K562 (cell line): ENCODE data around the gene DDX54. TPM values are rescaled to one million over a fixed set of nuclear protein-coding genes. Genes with fewer than 3 reads are reported as not detected.

Source experiments
- CHD2 ChIP-seq: IDR thresholded peaks from 2 replicates; pipeline ENCODE4 v1.6.1; 2011; ENCODE audit warnings: low read depth, low read length
- GABPA ChIP-seq: fragments of 200-800 bp; sonication (Bioruptor generic); conservative IDR thresholded peaks from 2 replicates; pipeline ENCODE4 v1.6.1; 2016; ENCODE audit warnings: low read depth, missing genetic modification characterization, missing compliant biosample characterization
- HNRNPK ChIP-seq: fragments of 200-400 bp; formaldehyde crosslinking; IDR thresholded peaks from one replicate; pipeline ENCODE4 v1.6.1; 2018; ENCODE audit warnings: mild to moderate bottlenecking, low read depth, low read length; ENCODE audit not compliant: poor library complexity, severe bottlenecking
- HNRNPL ChIP-seq: fragments of 200-400 bp; formaldehyde crosslinking; IDR thresholded peaks from 2 replicates; pipeline ENCODE4 v1.6.1; 2017; ENCODE audit warnings: low read depth, mild to moderate bottlenecking, low read length
- KHSRP ChIP-seq: fragments of 450-650 bp; IDR thresholded peaks from 2 replicates; pipeline ENCODE4 v1.6.1; 2017
- KLF1 ChIP-seq: fragments of 450-650 bp; IDR thresholded peaks from 2 replicates; pipeline ENCODE4 v1.6.1; 2016; ENCODE audit warnings: missing genetic modification characterization, missing compliant biosample characterization
- KLF10 ChIP-seq: fragments of 250-450 bp; sonication (Bioruptor Pico); IDR thresholded peaks from 2 replicates; pipeline ENCODE4 v1.6.1; 2021; ENCODE audit warnings: matching md5 sums
- MCM5 ChIP-seq: fragments of 450-650 bp; IDR thresholded peaks from 2 replicates; pipeline ENCODE4 v1.6.1; 2016; ENCODE audit warnings: low read depth
- MED1 ChIP-seq: sonication (generic); formaldehyde crosslinking; IDR thresholded peaks from 2 replicates; pipeline ENCODE4 v1.8.1; 2023; ENCODE audit warnings: missing genetic modification reagents, borderline replicate concordance
- NFYB ChIP-seq: IDR thresholded peaks from 2 replicates; pipeline ENCODE4 v1.6.1; 2011; ENCODE audit warnings: mild to moderate bottlenecking, moderate library complexity; ENCODE audit not compliant: insufficient read length; ENCODE audit errors: extremely low read depth
- NONO ChIP-seq, 2 experiments: fragments of 200-400 bp in 1 of 2; fragments of 450-650 bp in 1 of 2; formaldehyde crosslinking in 1 of 2; IDR thresholded peaks; 2 replicates each; pipeline ENCODE4 v1.6.1; 2017; ENCODE audit warnings: low read depth in 2 of 2, mild to moderate bottlenecking in 2 of 2, moderate library complexity in 2 of 2, low read length in 1 of 2
- NR1H2 ChIP-seq: sonication (generic); formaldehyde crosslinking; IDR thresholded peaks from 2 replicates; pipeline ENCODE4 v1.4.0; 2020; ENCODE audit warnings: mild to moderate bottlenecking, missing genetic modification reagents
- POLR2H ChIP-seq: IDR thresholded peaks from 2 replicates; pipeline ENCODE4 v1.6.1; 2016; ENCODE audit warnings: missing genetic modification characterization, low read depth, mild to moderate bottlenecking, control low read depth, missing compliant biosample characterization, moderate library complexity
- RBBP5 ChIP-seq: fragments of 200-600 bp; sonication (generic); IDR thresholded peaks from 2 replicates; pipeline ENCODE4 v1.6.1; 2012; ENCODE audit warnings: borderline replicate concordance, mild to moderate bottlenecking, low read length, control low read depth, inconsistent platforms; ENCODE audit not compliant: insufficient read depth, poor library complexity, severe bottlenecking
- SMAD2 ChIP-seq: fragments of 150-350 bp; IDR thresholded peaks from 2 replicates; pipeline ENCODE4 v1.6.1; 2014; ENCODE audit warnings: low read depth, mild to moderate bottlenecking, low read length
- STAG1 ChIP-seq: sonication (generic); formaldehyde crosslinking; IDR thresholded peaks from 2 replicates; pipeline ENCODE4 v1.5.0; 2020; ENCODE audit warnings: missing genetic modification reagents, borderline replicate concordance
- TGIF2 ChIP-seq: sonication (generic); formaldehyde crosslinking; IDR thresholded peaks from 2 replicates; pipeline ENCODE4 v1.8.1; 2022; ENCODE audit warnings: mild to moderate bottlenecking, missing genetic modification reagents, moderate library complexity
- TRIM28 ChIP-seq: fragments of 450-650 bp; IDR thresholded peaks from 2 replicates; pipeline ENCODE4 v1.6.1; 2017
- ZFX ChIP-seq: sonication (generic); formaldehyde crosslinking; IDR thresholded peaks from 2 replicates; pipeline ENCODE4 v1.8.0; 2022; ENCODE audit warnings: mild to moderate bottlenecking, missing genetic modification reagents, moderate library complexity
- ZNF133 ChIP-seq: fragments of 250-450 bp; sonication (Bioruptor Pico); IDR thresholded peaks from 2 replicates; pipeline ENCODE4 v1.4.0; 2020; ENCODE audit warnings: mild to moderate bottlenecking
- ZNF165 ChIP-seq: fragments of 250-450 bp; sonication (Bioruptor Pico); IDR thresholded peaks from 2 replicates; pipeline ENCODE4 v1.4.0; 2020; ENCODE audit warnings: borderline replicate concordance
- ZNF175 ChIP-seq: fragments of 200-800 bp; sonication (Bioruptor generic); IDR thresholded peaks from 2 replicates; pipeline ENCODE4 v1.6.1; 2016; ENCODE audit warnings: low read depth, mild to moderate bottlenecking, missing genetic modification characterization, missing compliant biosample characterization
- ZNF280B ChIP-seq: fragments of 250-450 bp; sonication (Bioruptor Pico); IDR thresholded peaks from 2 replicates; pipeline ENCODE4 v1.5.1; 2021; ENCODE audit warnings: mild to moderate bottlenecking
- ZNF668 ChIP-seq: fragments of 250-450 bp; sonication (Bioruptor Pico); IDR thresholded peaks from 2 replicates; pipeline ENCODE4 v1.8.0; 2022; ENCODE audit warnings: mild to moderate bottlenecking, inconsistent platforms
- ZNF707 ChIP-seq: fragments of 250-450 bp; sonication (Bioruptor Pico); conservative IDR thresholded peaks from 2 replicates; pipeline ENCODE4 v1.8.0; 2022; ENCODE audit warnings: inconsistent platforms, mild to moderate bottlenecking, moderate library complexity
- polyA plus RNA-seq, 8 experiments: library from polyadenylated mRNA; depleted of rRNA in 4 of 8; stranded (reverse) in 5 of 8; unstranded in 3 of 8; fragments of >200 nt; fragmentation: Nextera tagmentation in 2 of 8; fragmentation: Illumina TruSeq in 1 of 8; extraction: Ambion mirVana in 2 of 8; extraction: Trizol in 1 of 8; gene quantifications; 2 replicates each; pipeline versions ENCODE4 v1.2.1 to v1.2.3, GENCODE V29; 2011 to 2014; ENCODE audit warnings: inconsistent platforms in 1 of 8, missing spikeins in 1 of 8
- total RNA-seq, 7 experiments: library from RNA; depleted of rRNA in 6 of 7; stranded (reverse); fragments of >200 nt in 6 of 7; fragmentation: Illumina TruSeq in 2 of 7; extraction: Trizol in 2 of 7; gene quantifications; 2 replicates each; pipeline versions ENCODE4 v1.2.1 to v1.2.3, GENCODE V29; 2011 to 2021; ENCODE audit warnings: low replicate concordance in 1 of 7

The DDX54 gene
- total and polyA plus RNA-seq, 9 of the 15 experiments (the other 6 are each of a cell fraction or from before 2014, with no cell fraction given), result 1.4 to 135 (median 51.4) TPM

GRCh38 chr12:113221181-113221996 lies 36.1 kb upstream of the DDX54 start, which contains the start of gene TPCN1 (continued):
- peak; percentile 42; the same call in 1 of the 2 replicates for TF ChIP-seq KLF1 (tag)
- no peak; the same call in 1 of the 2 replicates for TF ChIP-seq ZNF175 (CRISPR knock-in tag)
- TF ChIP-seq TGIF2 (CRISPR knock-in tag), result no peak
- TF ChIP-seq ZNF668 (CRISPR knock-in tag), result no peak
- peak; percentile 90 for TF ChIP-seq NFYB
- TF ChIP-seq STAG1, result no peak
- TF ChIP-seq KLF10, result no peak
- no peak for TF ChIP-seq ZNF280B (CRISPR knock-in tag)
- peak; percentile 80 for TF ChIP-seq HNRNPL
- peak; percentile 89 to 97 for TF ChIP-seq NONO (IDR thresholded peaks at IDR 0.05; ENCODE audit: low read depth in 2 of 2, low read length in 1 of 2)
- TF ChIP-seq ZFX (CRISPR knock-in tag), result peak; percentile 55
- TF ChIP-seq ZNF707 (CRISPR knock-in tag), result no peak
- TF ChIP-seq ZNF133, result no peak
- TF ChIP-seq MED1 (CRISPR knock-in tag), result no peak
- no peak for TF ChIP-seq SMAD2
- peak; percentile 90 for TF ChIP-seq POLR2H (tag)
- TF ChIP-seq MCM5, result no peak
- no peak for TF ChIP-seq TRIM28
- no peak for TF ChIP-seq ZNF165 (CRISPR knock-in tag)
- TF ChIP-seq KHSRP, result no peak
- TF ChIP-seq RBBP5, result peak; percentile 41
- peak; percentile 40 for TF ChIP-seq HNRNPK
- 0 out of 2 replicates have a peak, but pooled peaks have one; percentile 56 for TF ChIP-seq NR1H2 (CRISPR knock-in tag)
- no peak for TF ChIP-seq GABPA (tag)
- peak; percentile 84 for TF ChIP-seq CHD2
